Measurements from ENCODE around the gene ZNF862. TPM values are rescaled to one million over a fixed set of nuclear protein-coding genes. Genes with fewer than 3 reads are reported as not detected.
"Not testable (repeated sequence)": the region's sequence is repeated elsewhere in the genome, so short reads cannot be mapped to it uniquely, and the experiment has no call there.

The ZNF862 gene
- total RNA-seq, 2 experiments from 2014 or later: 18.1 to 21.4 TPM

DNA sequence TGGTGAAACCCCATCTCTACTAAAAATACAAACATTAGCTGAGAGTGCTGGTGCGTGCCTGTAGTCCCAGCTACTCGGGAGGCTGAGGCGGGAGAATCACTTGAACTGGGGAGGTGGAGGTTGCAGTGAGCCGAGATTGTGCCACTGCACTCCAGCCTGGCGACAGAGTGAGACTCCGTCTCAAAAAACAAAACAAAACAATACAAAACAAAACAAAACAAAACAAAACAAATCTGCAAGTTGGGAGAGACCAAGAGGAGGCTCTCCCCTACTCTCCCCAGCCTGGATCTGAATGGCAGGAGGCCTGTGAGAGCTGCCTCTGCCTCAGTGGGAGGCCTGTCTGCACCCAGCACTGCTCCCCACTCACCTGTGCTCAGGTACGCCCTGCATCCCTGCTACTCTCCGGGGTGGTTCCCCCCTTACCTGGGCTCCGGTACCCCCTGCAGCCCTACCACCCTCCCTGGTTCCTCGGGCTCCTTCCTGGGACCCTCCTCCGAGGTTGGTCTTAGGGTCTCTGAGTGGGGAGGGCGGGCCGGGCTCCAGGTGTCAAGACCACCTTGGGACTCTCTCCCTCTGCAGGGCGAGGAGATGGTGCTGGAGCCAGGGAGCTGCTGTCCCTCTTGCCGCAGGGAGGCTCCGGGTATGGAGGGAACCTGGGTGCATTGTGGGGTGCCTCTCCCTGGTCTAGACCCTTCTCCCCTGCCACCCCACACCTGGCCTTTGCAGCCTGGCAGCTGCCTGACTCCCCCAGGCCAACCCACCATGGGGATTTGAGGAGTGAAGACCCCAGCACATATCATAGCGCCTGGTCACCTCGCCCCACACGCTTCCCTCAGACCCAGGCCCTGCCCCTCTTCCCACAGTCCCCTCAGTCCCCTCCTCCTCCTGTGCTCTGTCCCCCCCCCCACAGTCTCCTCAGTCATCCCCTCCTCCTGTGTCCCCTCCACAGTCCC, 9.5 kb upstream of the ZNF862 start:
- H3K4me1 Mint-ChIP-seq (ENCODE audit: low read depth): no peaks in the 10 kb centered on the region
- POLR2A ChIA-PET: no interaction called here
- no peak overlapping the region for H3K4me3 Mint-ChIP-seq
- DNase-seq: no peak
- H3K27me3 Mint-ChIP-seq: peaks cover 4% of the 10 kb centered on the region
- H3K36me3 Mint-ChIP-seq: no peaks in the 10 kb centered on the region
- intact Hi-C loops (cut with micrococcal nuclease): no loop called here
- H3K9me3 Mint-ChIP-seq: no peaks in the 10 kb centered on the region
- CTCF ChIA-PET: no interaction called here
- H3K27ac Mint-ChIP-seq: no peak overlapping the region

DNA sequence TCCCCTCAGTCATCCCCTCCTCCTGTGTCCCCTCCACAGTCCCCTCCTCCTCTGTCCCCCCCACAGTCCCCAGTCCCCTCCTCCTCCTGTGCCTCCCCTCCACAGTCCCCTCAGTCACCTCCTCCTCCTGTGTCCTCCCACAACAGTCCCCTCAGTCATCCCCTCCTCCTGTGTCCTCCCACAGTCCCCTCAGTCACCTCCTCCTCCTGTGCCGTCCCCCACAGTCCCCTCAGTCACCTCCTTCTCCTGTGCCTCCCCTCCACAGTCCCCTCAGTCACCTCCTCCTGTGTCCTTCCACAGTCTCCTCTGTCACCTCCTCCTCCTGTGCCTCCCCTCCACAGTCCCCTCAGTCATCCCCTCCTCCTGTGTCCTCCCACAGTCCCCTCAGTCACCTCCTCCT, 7.6 kb upstream of the ZNF862 start:
- CTCF ChIA-PET: interaction anchor here (1.0 kb wide), 1 partner anchor 29 kb away, joined by 3 read pairs; no protein-coding TSS in a partner anchor
- DNase-seq; POLR2A ChIA-PET; H3K9me3 Mint-ChIP-seq; H3K36me3 Mint-ChIP-seq; H3K27me3 Mint-ChIP-seq; H3K27ac Mint-ChIP-seq; H3K4me3 Mint-ChIP-seq; H3K4me1 Mint-ChIP-seq (ENCODE audit: low read depth): not testable (repeated sequence)
- intact Hi-C loops (cut with micrococcal nuclease): loop anchor here (10.0 kb wide), 1 partner anchor 1394 kb away; the partner anchor contains the start of gene ABCF2

DNA sequence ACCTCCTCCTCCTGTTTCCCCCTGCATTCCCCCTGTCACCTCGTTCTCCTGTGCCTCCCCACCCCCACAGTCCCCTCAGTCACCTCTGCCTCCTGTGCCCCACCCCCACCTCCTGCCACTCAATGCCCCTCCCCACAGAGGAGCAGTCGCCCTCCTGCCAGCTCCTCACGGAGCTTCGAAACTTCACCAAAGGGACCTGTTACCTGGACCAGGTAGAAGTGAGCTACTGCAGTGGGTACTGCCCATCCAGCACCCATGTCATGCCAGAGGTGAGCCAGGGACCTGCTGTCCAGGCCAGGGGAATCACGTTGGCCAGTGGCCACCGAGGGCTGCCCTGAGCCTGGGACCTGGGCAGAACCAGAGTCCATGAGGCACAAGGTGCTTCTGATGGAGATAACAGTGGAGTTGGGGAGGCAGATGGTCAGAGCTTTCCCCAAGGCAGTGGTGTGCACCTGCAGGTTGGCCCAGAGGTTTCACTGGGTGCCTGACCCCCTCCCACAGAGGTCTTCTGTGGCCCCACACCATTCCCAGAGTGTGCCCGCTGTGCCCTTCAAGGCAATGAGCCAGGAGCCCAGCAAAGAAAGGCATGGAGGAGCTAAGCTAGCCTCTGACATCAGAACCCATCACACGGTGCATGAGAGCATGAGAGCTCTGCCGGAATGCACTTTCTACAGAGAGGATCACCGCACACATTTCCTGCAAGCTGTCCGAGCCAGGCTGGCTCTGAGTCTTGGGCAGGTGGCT, 7.0 kb upstream of the ZNF862 start:
- CTCF ChIA-PET: interaction anchor here (1.0 kb wide), 1 partner anchor 30 kb away, joined by 3 read pairs; no protein-coding TSS in a partner anchor
- no peaks in the 10 kb centered on the region for H3K4me1 Mint-ChIP-seq (ENCODE audit: low read depth)
- intact Hi-C loops (cut with micrococcal nuclease): loop anchor here (10.0 kb wide), 1 partner anchor 1394 kb away; the partner anchor contains the start of gene ABCF2
- H3K36me3 Mint-ChIP-seq: no peaks in the 10 kb centered on the region
- H3K27me3 Mint-ChIP-seq: peaks cover 4% of the 10 kb centered on the region
- H3K9me3 Mint-ChIP-seq: no peaks in the 10 kb centered on the region
- H3K27ac Mint-ChIP-seq: no peak overlapping the region
- POLR2A ChIA-PET: no interaction called here
- H3K4me3 Mint-ChIP-seq: no peak overlapping the region
- no peak for DNase-seq

DNA sequence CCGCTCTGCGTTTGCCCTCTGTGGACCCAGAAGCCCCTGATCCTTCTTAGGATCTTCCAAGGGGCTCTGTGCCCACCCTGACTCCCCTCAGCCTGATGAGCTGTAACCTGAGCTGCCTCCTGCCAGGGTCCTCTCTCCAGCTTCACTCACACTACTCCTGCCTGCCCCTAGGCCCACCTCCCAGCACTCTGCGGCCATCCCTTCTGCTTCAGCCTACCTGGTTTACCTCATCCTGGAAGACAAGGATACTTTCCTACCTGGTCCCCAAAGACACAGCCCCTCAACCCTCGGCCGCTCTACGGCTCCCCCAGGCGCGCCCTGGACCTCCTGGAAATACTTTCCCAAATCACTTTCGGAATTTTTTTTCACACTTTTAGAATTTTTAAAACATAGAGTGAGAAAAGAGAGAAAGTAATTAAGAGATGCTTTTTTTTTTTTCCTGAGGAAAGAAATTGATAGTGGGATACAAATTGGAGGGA, 6.4 kb upstream of the ZNF862 start:
- ChIA-PET CTCF (interaction anchor here (1.0 kb wide), 1 partner anchor 30 kb away, joined by 3 read pairs; no protein-coding TSS in a partner anchor), POLR2A (no interaction called here)
- DNase-seq: no peak
- no peaks in the 10 kb centered on the region for H3K9me3 Mint-ChIP-seq
- peaks cover 4% of the 10 kb centered on the region for H3K27me3 Mint-ChIP-seq
- no peak overlapping the region for H3K4me3 Mint-ChIP-seq
- H3K36me3 Mint-ChIP-seq: no peaks in the 10 kb centered on the region
- H3K4me1 Mint-ChIP-seq (ENCODE audit: low read depth): no peaks in the 10 kb centered on the region
- intact Hi-C loops (cut with micrococcal nuclease): loop anchor here (10.0 kb wide), 1 partner anchor 1393 kb away; the partner anchor contains the start of gene ABCF2
- no peak overlapping the region for H3K27ac Mint-ChIP-seq

DNA sequence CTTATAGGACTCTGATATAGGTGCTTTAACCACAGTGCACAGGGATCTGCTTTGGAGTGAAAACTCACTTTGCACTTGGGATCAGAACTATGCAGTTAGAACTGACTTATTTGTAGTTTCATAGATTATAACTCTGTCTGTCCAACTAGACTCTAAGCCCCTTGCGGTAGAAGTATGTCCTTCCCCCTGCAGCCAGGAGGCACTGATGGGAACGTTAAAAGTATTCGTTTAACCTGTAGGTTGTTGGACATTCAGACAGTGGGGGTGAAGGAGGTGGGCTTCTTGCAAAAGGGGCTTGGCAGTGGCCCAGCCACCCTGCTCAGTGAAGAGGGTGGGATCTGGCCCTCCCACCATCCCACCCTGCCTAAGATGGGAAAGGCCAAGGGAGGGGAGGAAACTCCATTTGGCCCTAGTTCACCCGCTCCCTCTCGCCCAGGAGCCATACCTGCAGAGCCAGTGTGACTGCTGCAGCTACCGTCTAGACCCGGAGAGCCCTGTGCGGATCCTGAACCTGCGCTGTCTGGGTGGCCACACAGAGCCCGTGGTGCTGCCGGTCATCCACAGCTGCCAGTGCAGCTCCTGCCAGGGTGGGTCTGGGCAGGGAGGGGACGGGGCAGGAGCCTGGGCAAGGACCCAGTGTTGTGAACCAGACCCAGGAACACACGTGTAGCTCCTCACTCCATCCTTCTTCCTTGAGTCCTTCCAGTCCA, 5.7 kb upstream of the ZNF862 start:
- Mint-ChIP-seq H3K27me3 (peaks cover 4% of the 10 kb centered on the region), H3K36me3 (no peaks in the 10 kb centered on the region), H3K27ac (no peak overlapping the region), H3K9me3 (no peaks in the 10 kb centered on the region), H3K4me3 (no peak overlapping the region), H3K4me1 (ENCODE audit: low read depth) (peaks cover under 1% of the 10 kb centered on the region)
- CTCF ChIA-PET: no interaction called here
- intact Hi-C loops (cut with micrococcal nuclease): loop anchor here (10.0 kb wide), 1 partner anchor 1392 kb away; the partner anchor contains the start of gene ABCF2
- DNase-seq: no peak
- POLR2A ChIA-PET: no interaction called here

DNA sequence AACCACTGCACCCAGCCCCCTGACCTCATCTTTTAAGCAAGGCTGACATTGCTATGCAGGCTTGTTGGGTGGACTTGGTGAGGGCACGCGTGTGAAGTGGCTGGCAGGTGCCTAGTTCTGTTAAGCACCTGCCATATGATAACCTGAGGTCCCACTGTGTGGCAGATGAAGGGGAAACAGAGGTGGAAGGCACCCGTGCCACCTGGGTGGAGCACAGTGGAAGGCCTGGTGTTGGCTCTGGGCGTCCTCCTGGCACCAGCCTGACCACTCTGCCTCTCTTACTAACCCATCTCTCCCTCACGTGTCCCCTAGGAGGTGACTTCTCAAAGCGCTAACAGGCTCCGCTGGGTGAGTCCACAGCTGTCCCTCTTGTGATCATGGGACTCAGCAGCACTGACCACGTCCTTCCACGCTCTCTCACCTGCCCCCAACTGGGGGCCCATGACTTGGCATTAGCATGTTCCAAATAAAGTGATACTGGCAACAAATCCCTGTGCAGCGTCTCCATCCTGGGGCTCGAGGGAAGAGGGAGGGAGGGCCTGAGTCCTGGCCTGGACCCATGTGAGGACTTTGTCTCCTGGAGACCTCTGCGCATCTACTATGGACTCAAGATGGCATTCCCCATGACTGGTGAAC, 4.6 kb upstream of the ZNF862 start:
- H3K27ac Mint-ChIP-seq: no peak overlapping the region
- ChIA-PET CTCF (no interaction called here), POLR2A (interaction anchor here (0.6 kb wide), 1 partner anchor 57 kb away, joined by 3 read pairs; no protein-coding TSS in a partner anchor)
- DNase-seq: no peak
- peaks cover 4% of the 10 kb centered on the region for H3K27me3 Mint-ChIP-seq
- H3K36me3 Mint-ChIP-seq: no peaks in the 10 kb centered on the region
- H3K4me1 Mint-ChIP-seq (ENCODE audit: low read depth): peaks cover 6% of the 10 kb centered on the region
- no peaks in the 10 kb centered on the region for H3K9me3 Mint-ChIP-seq
- no peak overlapping the region for H3K4me3 Mint-ChIP-seq
- intact Hi-C loops (cut with micrococcal nuclease): loop anchor here (10.0 kb wide), 1 partner anchor 1391 kb away; the partner anchor contains the start of gene ABCF2

DNA sequence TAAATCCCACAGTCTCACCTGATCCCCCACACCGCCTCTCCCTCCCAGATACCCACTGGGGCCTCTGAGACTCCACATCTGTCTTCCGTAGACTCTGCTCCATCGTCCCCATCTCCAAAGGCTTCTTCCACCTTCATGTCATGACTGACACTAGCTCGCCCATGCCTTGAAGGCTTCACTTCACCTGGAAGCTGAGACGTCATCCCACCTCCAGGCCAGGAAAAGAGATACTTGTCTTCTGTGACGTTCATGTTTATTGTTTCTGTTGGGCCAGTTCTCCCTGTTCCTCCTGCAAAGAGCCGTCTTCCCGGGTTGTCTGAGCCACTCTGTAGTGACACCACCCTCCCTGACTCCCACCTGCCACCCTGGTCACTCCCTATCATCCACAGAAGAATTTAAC, 3.6 kb upstream of the ZNF862 start:
- CTCF ChIA-PET: no interaction called here
- Mint-ChIP-seq H3K36me3 (no peaks in the 10 kb centered on the region), H3K9me3 (no peaks in the 10 kb centered on the region), H3K4me1 (ENCODE audit: low read depth) (peaks cover 15% of the 10 kb centered on the region), H3K4me3 (no peak overlapping the region), H3K27ac (no peak overlapping the region), H3K27me3 (peaks cover 4% of the 10 kb centered on the region)
- POLR2A ChIA-PET: interaction anchor here (0.6 kb wide), 1 partner anchor 58 kb away, joined by 3 read pairs; no protein-coding TSS in a partner anchor
- intact Hi-C loops (cut with micrococcal nuclease): loop anchor here (10.0 kb wide), 1 partner anchor 1390 kb away; the partner anchor contains the start of gene ABCF2
- no peak for DNase-seq

DNA sequence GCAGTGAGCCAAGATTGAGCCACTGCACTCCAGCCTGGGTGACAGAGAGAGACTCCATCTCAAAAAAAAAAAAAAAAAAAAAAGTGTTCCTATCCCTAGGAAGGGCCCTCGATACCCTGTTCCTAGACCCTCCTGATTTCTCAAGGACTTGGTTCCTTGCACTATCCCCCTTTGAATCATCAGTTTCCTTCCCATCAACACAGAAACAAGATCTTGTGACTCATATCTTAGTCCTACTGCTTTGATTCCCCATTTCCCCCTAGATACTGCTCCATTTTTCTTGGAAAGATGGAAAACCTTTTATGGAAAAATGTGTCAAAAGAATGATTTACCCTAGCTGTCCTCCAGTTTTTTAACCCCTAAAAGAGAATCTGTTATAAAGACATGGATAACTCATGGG, 1.7 kb upstream of the ZNF862 start:
- peaks cover 4% of the 10 kb centered on the region for H3K27me3 Mint-ChIP-seq
- no peaks in the 10 kb centered on the region for H3K9me3 Mint-ChIP-seq
- H3K4me1 Mint-ChIP-seq (ENCODE audit: low read depth): peaks cover 28% of the 10 kb centered on the region
- H3K27ac Mint-ChIP-seq: no peak overlapping the region
- DNase-seq: no peak
- POLR2A ChIA-PET: interaction anchor here (0.6 kb wide), 1 partner anchor 112 kb away, joined by 3 read pairs; no protein-coding TSS in a partner anchor
- CTCF ChIA-PET: interaction anchor here (0.9 to 1.4 kb wide), 2 partner anchors 10 to 211 kb away, joined by 3 read pairs; no protein-coding TSS in a partner anchor
- H3K4me3 Mint-ChIP-seq: no peak overlapping the region
- intact Hi-C loops (cut with micrococcal nuclease): loop anchor here (5.0 to 10.0 kb wide), 2 partner anchors 64 to 1388 kb away; partner anchors contain the start of genes ABCF2 and ZNF467
- peaks cover 1% of the 10 kb centered on the region for H3K36me3 Mint-ChIP-seq

DNA sequence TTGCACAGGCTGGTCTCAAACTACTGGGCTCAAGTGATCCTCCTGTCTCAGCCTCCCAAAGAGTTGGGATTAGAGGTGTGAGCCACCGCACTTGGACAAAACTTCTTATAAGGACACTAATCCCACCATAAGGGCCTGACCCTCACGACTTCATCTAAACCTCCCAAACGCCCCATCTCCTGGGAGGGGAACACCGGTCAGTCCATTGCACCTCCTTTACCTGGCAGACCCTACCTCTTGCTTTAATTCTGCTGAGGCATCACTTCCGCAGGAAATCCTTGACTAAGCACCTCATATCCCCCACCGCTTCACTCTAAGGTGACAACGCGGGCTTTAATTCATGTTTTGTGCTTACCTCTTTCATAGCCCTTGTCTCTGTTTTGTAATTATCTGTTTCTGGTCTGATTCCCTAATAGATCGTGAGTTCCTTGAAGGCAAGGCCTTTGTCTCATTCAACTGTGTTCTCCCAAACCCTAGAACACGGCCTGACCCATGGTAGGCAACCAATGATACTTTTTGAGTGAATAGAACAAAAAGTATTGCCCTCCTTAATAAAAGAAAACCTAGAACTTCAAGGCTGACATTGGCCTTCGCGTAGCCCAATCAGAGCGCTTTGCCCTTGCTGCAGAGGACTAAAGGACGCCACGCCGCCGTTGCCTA, 481 bp upstream of the ZNF862 start:
- H3K27ac Mint-ChIP-seq: peak overlapping the region; percentile 65
- H3K27me3 Mint-ChIP-seq: no peaks in the 10 kb centered on the region
- H3K4me3 Mint-ChIP-seq: peak overlapping the region; percentile 80
- intact Hi-C loops (cut with micrococcal nuclease): loop anchor here (1.0 to 10.0 kb wide), 4 partner anchors 36 to 1387 kb away; partner anchors contain the start of genes ABCF2, ATP6V0E2 and ZNF467
- ChIA-PET POLR2A (interaction anchor here (0.7 to 2.1 kb wide), 5 partner anchors 17 to 66 kb away, joined by 3 to 11 read pairs (median 3); no protein-coding TSS in a partner anchor), CTCF (interaction anchor here (0.6 to 2.5 kb wide), 5 partner anchors 24 to 166 kb away, joined by 3 to 11 read pairs (median 7); no protein-coding TSS in a partner anchor)
- DNase-seq: no peak
- H3K4me1 Mint-ChIP-seq (ENCODE audit: low read depth): peaks cover 28% of the 10 kb centered on the region
- peaks cover 1% of the 10 kb centered on the region for H3K36me3 Mint-ChIP-seq
- no peaks in the 10 kb centered on the region for H3K9me3 Mint-ChIP-seq

DNA sequence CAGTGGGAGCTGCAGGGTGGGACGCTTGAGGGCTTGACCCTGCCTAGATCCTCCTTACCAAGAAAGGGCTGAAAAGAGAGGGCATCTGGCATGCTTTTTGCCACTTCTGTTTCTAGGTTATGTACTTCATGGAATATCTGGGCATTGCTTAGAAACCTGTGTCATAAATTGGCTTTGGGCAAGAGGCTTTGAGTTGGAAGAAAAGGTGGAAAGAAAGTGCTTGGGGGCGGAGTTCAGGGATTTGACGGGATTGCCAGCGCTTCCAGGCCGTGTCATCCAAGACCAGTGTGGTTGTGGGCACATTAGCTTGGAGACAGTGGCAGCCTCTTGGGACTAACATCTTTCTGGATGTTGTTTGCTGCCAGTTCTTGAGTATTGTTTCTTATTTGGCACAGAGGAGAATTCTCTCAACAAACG, 825 bp downstream of the ZNF862 start:
- Mint-ChIP-seq H3K4me3 (peak overlapping the region; percentile 80), H3K9me3 (no peaks in the 10 kb centered on the region), H3K27me3 (no peaks in the 10 kb centered on the region), H3K36me3 (peaks cover 1% of the 10 kb centered on the region), H3K4me1 (ENCODE audit: low read depth) (peaks cover 31% of the 10 kb centered on the region), H3K27ac (peak overlapping the region; percentile 61)
- intact Hi-C loops (cut with micrococcal nuclease): loop anchor here (1.0 to 10.0 kb wide), 4 partner anchors 34 to 1386 kb away; partner anchors contain the start of genes ABCF2, ATP6V0E2 and ZNF467
- ChIA-PET POLR2A (interaction anchor here (0.6 to 2.1 kb wide), 5 partner anchors 13 to 67 kb away, joined by 3 to 11 read pairs (median 3); no protein-coding TSS in a partner anchor), CTCF (interaction anchor here (0.9 to 2.5 kb wide), 6 partner anchors 22 to 177 kb away, joined by 3 to 11 read pairs (median 6); no protein-coding TSS in a partner anchor)
- no peak for DNase-seq

Measured in activated CD4-positive, alpha-beta memory T cell treated with anti-CD3 and anti-CD28 coated beads for 36 hours (primary cell).